H1 (cell line): Measurements from ENCODE around the gene TPP1. TPM values are rescaled to one million over a fixed set of nuclear protein-coding genes. Genes with fewer than 3 reads are reported as not detected.

Experiments
- BRCA1 ChIP-seq: IDR thresholded peaks from 2 replicates; pipeline ENCODE4 v1.6.1; 2012; ENCODE audit warnings: low read depth, low read length, improper control_type of control experiment
- CEBPB ChIP-seq: IDR thresholded peaks from 2 replicates; pipeline ENCODE4 v1.6.1; 2012; ENCODE audit warnings: low read depth, low read length
- RAD21 ChIP-seq, 2 experiments: IDR thresholded peaks in 1 of 2; conservative IDR thresholded peaks in 1 of 2; 2 replicates each; pipeline ENCODE4 v1.6.1; 2011; ENCODE audit warnings: low read depth in 2 of 2, low read length in 2 of 2, improper control_type of control experiment in 1 of 2, inconsistent platforms in 1 of 2, mild to moderate bottlenecking in 1 of 2, moderate library complexity in 1 of 2
- RFX5 ChIP-seq: IDR thresholded peaks from 2 replicates; pipeline ENCODE4 v1.6.1; 2011; ENCODE audit warnings: low read depth, low read length, improper control_type of control experiment, borderline replicate concordance
- RNF2 ChIP-seq: fragments of 200-900, 300-1000 bp; sonication (generic); IDR thresholded peaks from 2 replicates; pipeline ENCODE4 v1.7.1; 2016; ENCODE audit warnings: borderline replicate concordance, low read depth, mild to moderate bottlenecking, antibody characterized with exemption, low read length; ENCODE audit not compliant: poor library complexity, severe bottlenecking; ENCODE audit errors: missing control alignments
- SIN3A ChIP-seq, 2 experiments: IDR thresholded peaks in 1 of 2; conservative IDR thresholded peaks in 1 of 2; 2 replicates each; pipeline ENCODE4 v1.6.1; 2011 to 2012; ENCODE audit warnings: low read length in 2 of 2, improper control_type of control experiment in 1 of 2, low read depth in 1 of 2, mild to moderate bottlenecking in 1 of 2
- SUZ12 ChIP-seq: fragments of 200-600 bp; sonication (generic); IDR thresholded peaks from 2 replicates; pipeline ENCODE4 v1.6.1; 2012; ENCODE audit warnings: mild to moderate bottlenecking, inconsistent platforms, low read length, moderate library complexity, mixed read lengths
- TEAD4 ChIP-seq: IDR thresholded peaks from 2 replicates; pipeline ENCODE4 v1.6.1; 2012; ENCODE audit warnings: low read depth, low read length, inconsistent platforms, mixed read lengths
- polyA plus RNA-seq, 7 experiments: library from polyadenylated mRNA; depleted of rRNA in 3 of 7; stranded (reverse) in 5 of 7; unstranded in 2 of 7; fragments of >200 nt in 5 of 7; fragments of 200-250 nt in 2 of 7; gene quantifications; 1 replicate in 5 of 7; 2 replicates in 1 of 7; 4 replicates in 1 of 7; pipeline versions ENCODE4 v1.2.1 to v1.2.3, GENCODE V29; 2011 to 2013; ENCODE audit warnings: missing spikeins in 2 of 7, mixed read lengths in 2 of 7
- total RNA-seq: library from RNA; stranded (reverse); fragmentation: NEBNext Ultra II Directional; extraction: Animal tissue kit (Norgen Biotek cat#: 25700); gene quantifications from 2 replicates; pipeline ENCODE4 v1.2.1, GENCODE V29; 2021
- TF ChIP-seq, protein P1 (sequence below): IDR thresholded peaks from 2 replicates; pipeline ENCODE4 v1.6.1; 2011; ENCODE audit warnings: low read depth, mild to moderate bottlenecking, low read length; ENCODE audit not compliant: insufficient read depth

Gene TPP1
- total and polyA plus RNA-seq, 2 of the 8 experiments (the other 6 are each of a cell fraction or from before 2014, with no cell fraction given): 36.1 to 77.5 TPM

DNA sequence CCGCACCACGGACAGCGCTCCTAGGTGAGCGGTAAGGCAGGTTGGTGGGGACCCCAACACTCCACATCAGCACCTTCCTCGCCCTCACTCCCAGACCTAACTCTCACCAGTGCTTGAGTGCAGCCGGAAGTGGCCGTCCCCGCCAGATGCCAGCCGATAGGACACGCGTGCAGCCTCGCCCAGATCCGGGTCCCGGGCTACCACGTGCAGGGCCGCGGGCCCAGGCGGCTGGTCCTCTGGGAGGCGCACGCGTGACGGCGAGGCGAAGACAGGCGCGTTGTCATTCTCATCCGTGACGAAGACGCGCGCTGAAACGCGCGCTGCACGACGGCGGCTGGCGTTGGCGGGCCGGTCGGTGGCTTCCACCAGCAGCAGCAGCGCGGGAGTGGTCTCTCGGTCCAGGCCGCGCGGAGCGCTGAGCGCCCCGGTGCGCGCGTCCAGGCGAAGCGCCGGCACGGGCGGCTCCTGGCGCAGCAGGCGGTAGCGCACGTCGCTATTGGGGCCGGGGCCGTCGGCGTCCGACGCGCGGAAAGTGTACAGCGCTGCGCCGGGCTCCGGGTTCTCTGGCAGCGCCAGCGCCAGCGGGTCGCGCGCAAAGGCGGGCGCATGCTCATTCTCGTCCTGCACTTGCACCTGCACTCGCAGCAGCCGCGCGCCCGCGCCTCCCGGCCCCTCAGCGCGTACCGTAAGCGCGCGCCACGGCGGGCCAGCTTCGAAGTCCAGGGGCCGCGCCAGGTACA is 10.8 kb upstream of the TPP1 start (continued):
- TF ChIP-seq RAD21 (IDR thresholded peaks at IDR 0.05 in 1 of 2, conservative IDR thresholded peaks at IDR 0.05 in 1 of 2; ENCODE audit: low read depth in 2 of 2, low read length in 2 of 2): peak in 1 of 2 experiments; percentile 1; a peak in 1 of 4 replicates
- peak; percentile 4; the same call in 1 of the 2 replicates for TF ChIP-seq TEAD4
- peak; percentile 70 for TF ChIP-seq SUZ12
- TF ChIP-seq RNF2: peak; percentile 48
- peak in 1 of 2 experiments; percentile 66; a peak in 2 of 4 replicates for TF ChIP-seq SIN3A (conservative IDR thresholded peaks at IDR 0.05 in 1 of 2, IDR thresholded peaks at IDR 0.05 in 1 of 2; ENCODE audit: low read depth in 1 of 2, low read length in 2 of 2)
- no peak; the same call in 1 of the 2 replicates for TF ChIP-seq RFX5
- TF ChIP-seq, protein P1, sequence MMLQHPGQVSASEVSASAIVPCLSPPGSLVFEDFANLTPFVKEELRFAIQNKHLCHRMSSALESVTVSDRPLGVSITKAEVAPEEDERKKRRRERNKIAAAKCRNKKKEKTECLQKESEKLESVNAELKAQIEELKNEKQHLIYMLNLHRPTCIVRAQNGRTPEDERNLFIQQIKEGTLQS: no peak
- TF ChIP-seq BRCA1: no peak
- TF ChIP-seq CEBPB: no peak
